Smooth muscle cell (in vitro differentiated cells): Measurements from ENCODE around the gene APBB3. TPM values are rescaled to one million over a fixed set of nuclear protein-coding genes. Genes with fewer than 3 reads are reported as not detected.

Source experiments
- DNase-seq: peaks from one replicate; lab custom pipeline; 2025; ENCODE audit not compliant: unreplicated experiment; lab: John Stamatoyannopoulos, UW
- H2AFZ ChIP-seq: fragments of 200-600 bp; sonication (generic); 2 replicates; pipeline ENCODE4 v1.6.0; 2016; ENCODE audit warnings: antibody characterized with exemption, low read depth, mild to moderate bottlenecking
- H3F3A ChIP-seq: fragments of 200-600 bp; sonication (generic); 2 replicates; pipeline ENCODE4 v1.6.0; 2017; ENCODE audit warnings: antibody characterized with exemption, low read depth
- H3K27ac ChIP-seq: fragments of 200-600 bp; sonication (generic); 2 replicates; pipeline ENCODE4 v1.5.1; 2016; ENCODE audit warnings: low read depth, mild to moderate bottlenecking
- H3K27me3 ChIP-seq: fragments of 200-600 bp; sonication (generic); 2 replicates; pipeline ENCODE4 v1.6.1; 2016; ENCODE audit warnings: low read depth, mild to moderate bottlenecking
- H3K36me3 ChIP-seq: fragments of 200-600 bp; sonication (generic); 2 replicates; pipeline ENCODE4 v1.5.1; 2016; ENCODE audit warnings: low read depth
- H3K4me1 ChIP-seq: fragments of 200-600 bp; sonication (generic); 2 replicates; pipeline ENCODE4 v1.5.1; 2016; ENCODE audit warnings: low read depth
- H3K4me2 ChIP-seq: fragments of 200-600 bp; sonication (generic); 2 replicates; pipeline ENCODE4 v1.6.0; 2016; ENCODE audit warnings: mild to moderate bottlenecking
- H3K4me3 ChIP-seq: fragments of 200-600 bp; sonication (generic); 2 replicates; pipeline ENCODE4 v1.5.1; 2016; ENCODE audit warnings: mild to moderate bottlenecking
- H3K79me2 ChIP-seq: fragments of 200-600 bp; sonication (generic); 2 replicates; pipeline ENCODE4 v1.6.0; 2016; ENCODE audit warnings: low read depth, mild to moderate bottlenecking
- H3K9ac ChIP-seq: fragments of 200-600 bp; sonication (generic); 2 replicates; pipeline ENCODE4 v1.6.0; 2016; ENCODE audit warnings: low read depth
- H3K9me3 ChIP-seq: fragments of 200-600 bp; sonication (generic); replicated peaks from 2 replicates; pipeline ENCODE4 v1.5.1; 2016; ENCODE audit warnings: low read depth
- H4K20me1 ChIP-seq: fragments of 200-600 bp; sonication (generic); 2 replicates; pipeline ENCODE4 v1.6.0; 2016; ENCODE audit warnings: low read depth
- WGBS: methylation state at CpG from one replicate; pipeline ENCODE4 v1.1.7; 2016; ENCODE audit warnings: low lambda C conversion rate; 5-methylcytosine and 5-hydroxymethylcytosine counted together
- polyA plus RNA-seq: library from polyadenylated mRNA; unstranded; fragments of >200 nt; fragmentation: Nextera tagmentation; extraction: Ambion mirVana; gene quantifications from 2 replicates; pipeline ENCODE4 v1.2.1, GENCODE V29; 2016
- total RNA-seq: library from RNA; depleted of rRNA; stranded (reverse); fragments of >200 nt; gene quantifications from 2 replicates; pipeline ENCODE4 v1.2.3, GENCODE V29; 2014
- TF ChIP-seq, protein P1 (sequence below): fragments of 200-600 bp; sonication (generic); IDR thresholded peaks from 2 replicates; pipeline ENCODE4 v1.5.1; 2017; ENCODE audit warnings: borderline replicate concordance, mild to moderate bottlenecking, antibody characterized with exemption; ENCODE audit not compliant: insufficient read depth, poor library complexity, severe bottlenecking

APBB3 gene
- total and polyA plus RNA-seq, 2 experiments from 2014 or later, result 11.5 to 18.8 TPM

DNA sequence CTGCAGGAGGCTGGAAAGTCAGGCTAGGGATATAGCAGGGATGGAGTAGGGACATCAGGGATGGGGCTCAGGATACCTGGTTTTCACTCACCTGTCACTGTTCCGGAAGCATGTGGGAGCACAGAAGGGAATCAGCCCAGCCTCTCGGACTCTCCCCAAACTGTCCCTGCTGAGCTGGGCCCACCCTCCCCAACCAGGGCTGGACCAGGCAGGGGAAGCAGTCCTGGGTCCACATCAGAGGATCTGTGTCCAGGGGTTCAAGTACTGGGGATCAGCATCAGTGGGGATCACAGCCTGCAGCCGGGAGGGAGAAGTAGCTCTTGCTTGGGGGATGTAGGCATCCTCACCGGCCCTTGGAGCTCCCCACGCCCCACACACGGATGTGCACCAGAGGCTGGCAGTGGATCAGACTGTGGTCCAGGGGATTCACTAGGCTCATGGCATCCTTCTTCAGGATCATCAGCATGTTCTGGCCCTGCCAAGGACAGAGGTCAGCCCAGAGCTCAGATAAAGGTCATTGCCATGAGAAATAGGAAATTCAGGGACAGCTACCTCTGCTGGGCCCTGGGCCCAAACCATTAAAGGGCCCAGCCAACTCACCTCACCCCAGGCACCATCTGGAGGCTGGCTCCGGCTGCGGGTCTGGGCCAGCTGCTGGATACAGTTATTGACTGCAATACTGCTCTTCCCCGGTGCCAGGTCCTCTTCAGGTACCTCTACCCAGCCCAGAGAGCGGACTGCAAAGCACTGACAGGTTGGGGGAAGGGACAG lies 2.5 kb downstream of the APBB3 start:
- Histone ChIP-seq H3K27me3 (no peaks in the 10 kb centered on the region), H4K20me1 (no peaks in the 10 kb centered on the region), H3K9ac (no peak overlapping the region), H3K79me2 (peaks cover 28% of the 10 kb centered on the region), H3K4me3 (no peak overlapping the region), H3K27ac (no peak overlapping the region), H2AFZ (no peak overlapping the region), H3K4me1 (peaks cover 14% of the 10 kb centered on the region), H3K36me3 (no peaks in the 10 kb centered on the region), H3K9me3 (no peaks in the 10 kb centered on the region), H3F3A (no peaks in the 10 kb centered on the region), H3K4me2 (no peak overlapping the region)
- TF ChIP-seq, protein P1, sequence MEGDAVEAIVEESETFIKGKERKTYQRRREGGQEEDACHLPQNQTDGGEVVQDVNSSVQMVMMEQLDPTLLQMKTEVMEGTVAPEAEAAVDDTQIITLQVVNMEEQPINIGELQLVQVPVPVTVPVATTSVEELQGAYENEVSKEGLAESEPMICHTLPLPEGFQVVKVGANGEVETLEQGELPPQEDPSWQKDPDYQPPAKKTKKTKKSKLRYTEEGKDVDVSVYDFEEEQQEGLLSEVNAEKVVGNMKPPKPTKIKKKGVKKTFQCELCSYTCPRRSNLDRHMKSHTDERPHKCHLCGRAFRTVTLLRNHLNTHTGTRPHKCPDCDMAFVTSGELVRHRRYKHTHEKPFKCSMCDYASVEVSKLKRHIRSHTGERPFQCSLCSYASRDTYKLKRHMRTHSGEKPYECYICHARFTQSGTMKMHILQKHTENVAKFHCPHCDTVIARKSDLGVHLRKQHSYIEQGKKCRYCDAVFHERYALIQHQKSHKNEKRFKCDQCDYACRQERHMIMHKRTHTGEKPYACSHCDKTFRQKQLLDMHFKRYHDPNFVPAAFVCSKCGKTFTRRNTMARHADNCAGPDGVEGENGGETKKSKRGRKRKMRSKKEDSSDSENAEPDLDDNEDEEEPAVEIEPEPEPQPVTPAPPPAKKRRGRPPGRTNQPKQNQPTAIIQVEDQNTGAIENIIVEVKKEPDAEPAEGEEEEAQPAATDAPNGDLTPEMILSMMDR, result no peak
- WGBS, result 98% methylated on average over 10 of the region's 10 CpGs
- no peak for DNase-seq

DNA sequence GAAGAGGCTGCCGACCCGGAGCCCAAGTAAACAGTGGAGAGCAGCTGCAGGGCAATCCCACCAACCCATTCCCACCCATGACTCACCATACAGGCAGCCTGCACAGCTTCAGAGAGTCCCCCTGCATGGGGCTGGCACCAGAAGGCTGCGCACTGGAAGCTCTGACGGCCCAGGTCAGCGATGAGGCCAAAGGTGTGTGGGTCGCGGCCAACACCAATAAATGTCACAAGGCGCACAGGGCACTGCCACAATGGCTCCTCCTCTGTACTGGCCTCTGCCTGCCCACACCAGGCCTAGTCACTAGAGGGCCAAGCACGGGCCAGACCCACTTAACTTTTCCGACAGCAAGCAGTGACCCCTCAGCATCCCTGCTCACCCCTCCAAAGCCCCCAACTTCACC lies 4.2 kb downstream of the APBB3 start:
- Histone ChIP-seq H2AFZ (no peak overlapping the region), H3K79me2 (peaks cover 32% of the 10 kb centered on the region), H3F3A (no peaks in the 10 kb centered on the region), H3K9me3 (no peaks in the 10 kb centered on the region), H3K27me3 (no peaks in the 10 kb centered on the region), H3K36me3 (no peaks in the 10 kb centered on the region), H3K9ac (no peak overlapping the region), H3K4me1 (peaks cover 18% of the 10 kb centered on the region), H3K27ac (no peak overlapping the region), H3K4me2 (no peak overlapping the region), H4K20me1 (peaks cover 9% of the 10 kb centered on the region), H3K4me3 (no peak overlapping the region)
- DNase-seq, result no peak
- 91% methylated on average over 10 of the region's 10 CpGs for WGBS
- TF ChIP-seq, protein P1, result no peak

DNA sequence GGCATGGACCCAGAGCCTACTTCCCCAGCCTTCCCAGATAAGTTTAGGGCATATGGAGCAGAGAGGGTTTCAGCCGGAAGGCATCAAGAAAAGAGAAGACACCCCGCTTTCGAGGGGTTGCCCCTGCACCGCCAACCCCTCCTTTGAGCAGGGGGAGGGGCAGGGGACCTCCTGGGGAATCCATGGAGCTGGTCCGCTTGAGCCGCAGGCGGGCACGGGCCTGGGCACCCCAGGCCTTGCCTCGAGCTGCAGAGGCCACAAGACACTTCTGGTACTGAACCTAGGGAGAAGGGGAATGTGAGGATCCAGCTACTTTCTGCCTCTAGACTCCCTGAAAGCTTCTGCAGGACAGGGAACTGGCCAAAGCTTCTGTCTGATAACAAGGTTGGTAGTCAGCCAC lies 5.9 kb downstream of the APBB3 start:
- Histone ChIP-seq H3K9me3 (no peaks in the 10 kb centered on the region), H3K4me1 (peaks cover 20% of the 10 kb centered on the region), H3K79me2 (peaks cover 43% of the 10 kb centered on the region), H3K4me3 (no peak overlapping the region), H3F3A (no peaks in the 10 kb centered on the region), H3K27me3 (no peaks in the 10 kb centered on the region), H2AFZ (no peak overlapping the region), H4K20me1 (peaks cover 26% of the 10 kb centered on the region), H3K27ac (peak overlapping the region; percentile 86), H3K4me2 (no peak overlapping the region), H3K9ac (no peak overlapping the region), H3K36me3 (no peaks in the 10 kb centered on the region)
- DNase-seq, result no peak
- TF ChIP-seq, protein P1, result no peak
- WGBS, result 96% methylated on average over 9 of the region's 9 CpGs

DNA sequence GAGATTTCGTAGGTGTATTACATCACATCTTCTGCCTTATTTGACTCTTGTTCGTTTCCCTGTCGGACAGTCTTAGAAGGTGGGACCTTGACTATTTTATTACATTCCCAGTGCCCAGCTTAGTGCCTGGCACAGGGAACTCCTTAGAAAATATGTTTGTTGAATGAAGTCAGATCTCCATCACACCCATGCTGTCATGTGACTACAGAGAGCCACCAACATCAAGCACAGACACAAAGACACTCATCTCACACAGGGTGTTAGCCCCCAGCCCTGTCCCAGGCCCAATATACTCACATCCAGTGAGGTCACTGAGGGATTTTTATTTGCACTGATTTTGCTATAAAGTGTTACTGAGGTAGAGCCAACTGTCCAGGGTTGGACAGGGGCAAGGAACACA lies 6.4 kb downstream of the APBB3 start:
- TF ChIP-seq, protein P1, result no peak
- Histone ChIP-seq H3K4me1 (peaks cover 17% of the 10 kb centered on the region), H3K27me3 (no peaks in the 10 kb centered on the region), H3K9me3 (no peaks in the 10 kb centered on the region), H3K79me2 (peaks cover 43% of the 10 kb centered on the region), H3F3A (no peaks in the 10 kb centered on the region), H4K20me1 (peaks cover 32% of the 10 kb centered on the region), H3K4me3 (peak overlapping the region; percentile 79), H3K27ac (peak overlapping the region; percentile 86), H3K4me2 (peak overlapping the region; percentile 100), H3K36me3 (no peaks in the 10 kb centered on the region), H2AFZ (no peak overlapping the region), H3K9ac (peak overlapping the region; percentile 98)
- no peak for DNase-seq
- 96% methylated on average over 3 of the region's 3 CpGs for WGBS
